Measurements from ENCODE around the gene CATSPERB.

DNA sequence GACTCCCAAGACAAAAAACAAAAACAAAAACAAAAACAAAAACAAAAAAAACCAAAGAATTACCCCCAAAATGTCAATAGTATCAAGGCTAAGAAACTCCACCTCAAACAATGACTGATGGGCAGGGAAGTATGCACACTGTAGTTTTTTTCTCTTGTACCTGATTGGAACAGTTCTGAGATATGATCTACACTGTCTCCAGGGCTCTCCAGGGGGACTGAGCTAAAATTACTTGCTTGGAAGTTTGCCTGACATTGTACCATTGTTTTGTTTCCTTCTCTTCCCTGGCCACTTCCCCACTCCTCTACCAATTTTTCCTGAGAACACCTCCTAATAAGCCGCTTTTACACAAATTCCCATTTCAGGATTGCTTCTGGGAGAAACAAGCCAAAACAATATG, 22.3 kb upstream of the CATSPERB start:
- TF ChIP-seq POLR2A (IDR thresholded peaks at IDR 0.05) (no peak), EP300 (IDR thresholded peaks at IDR 0.05; ENCODE audit: low read depth) (no peak), POLR2AphosphoS5 (IDR thresholded peaks at IDR 0.05) (no peak)
- TF ChIP-seq, protein P1, sequence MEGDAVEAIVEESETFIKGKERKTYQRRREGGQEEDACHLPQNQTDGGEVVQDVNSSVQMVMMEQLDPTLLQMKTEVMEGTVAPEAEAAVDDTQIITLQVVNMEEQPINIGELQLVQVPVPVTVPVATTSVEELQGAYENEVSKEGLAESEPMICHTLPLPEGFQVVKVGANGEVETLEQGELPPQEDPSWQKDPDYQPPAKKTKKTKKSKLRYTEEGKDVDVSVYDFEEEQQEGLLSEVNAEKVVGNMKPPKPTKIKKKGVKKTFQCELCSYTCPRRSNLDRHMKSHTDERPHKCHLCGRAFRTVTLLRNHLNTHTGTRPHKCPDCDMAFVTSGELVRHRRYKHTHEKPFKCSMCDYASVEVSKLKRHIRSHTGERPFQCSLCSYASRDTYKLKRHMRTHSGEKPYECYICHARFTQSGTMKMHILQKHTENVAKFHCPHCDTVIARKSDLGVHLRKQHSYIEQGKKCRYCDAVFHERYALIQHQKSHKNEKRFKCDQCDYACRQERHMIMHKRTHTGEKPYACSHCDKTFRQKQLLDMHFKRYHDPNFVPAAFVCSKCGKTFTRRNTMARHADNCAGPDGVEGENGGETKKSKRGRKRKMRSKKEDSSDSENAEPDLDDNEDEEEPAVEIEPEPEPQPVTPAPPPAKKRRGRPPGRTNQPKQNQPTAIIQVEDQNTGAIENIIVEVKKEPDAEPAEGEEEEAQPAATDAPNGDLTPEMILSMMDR (IDR thresholded peaks at IDR 0.05), result no peak

All from transverse colon (tissue), 4 donors.